GM18505 (cell line): ENCODE data around the gene CAPNS1.

Experiments used
- ATAC-seq: cut with Tn5 transposase; IDR thresholded peaks from one replicate; pipeline ENCODE4 v1.9.1; 2021; ENCODE audit not compliant: unreplicated experiment
- POLR2A ChIP-seq: IDR thresholded peaks from 4 replicates; pipeline ENCODE4 v1.6.1; 2011; ENCODE audit warnings: borderline replicate concordance; ENCODE audit not compliant: insufficient read depth, insufficient read length; ENCODE audit errors: extremely low read depth

The CAPNS1 gene

GRCh38 chr19:36106991-36107390 is 32.9 kb upstream of the CAPNS1 start:
- ATAC-seq, result no peak
- TF ChIP-seq POLR2A, result no peak

- no peak for ATAC-seq
- no peak for TF ChIP-seq POLR2A
Observed at GRCh38 chr19:36108684-36109083, 31.2 kb upstream of the CAPNS1 start.

GRCh38 chr19:36110487-36111199 is 29.2 kb upstream of the CAPNS1 start, which contains the start of gene OVOL3:
TSS of gene OVOL3 (plus strand) at chr19:36111143. CDS start at chr19:36111203, 60 bp downstream.
- TF ChIP-seq POLR2A, result no peak
- ATAC-seq, result no peak

GRCh38 chr19:36111200-36111539 is 28.7 kb upstream of the CAPNS1 start:
- TF ChIP-seq POLR2A, result no peak
- no peak for ATAC-seq

GRCh38 chr19:36112678-36113077 is 27.2 kb upstream of the CAPNS1 start:
- no peak for ATAC-seq
- TF ChIP-seq POLR2A, result no peak

- no peak for ATAC-seq
- no peak for TF ChIP-seq POLR2A
Observed at GRCh38 chr19:36113425-36113824, 26.4 kb upstream of the CAPNS1 start.

GRCh38 chr19:36113894-36114720 is 25.8 kb upstream of the CAPNS1 start:
- ATAC-seq, result peak; percentile 3
- no peak for TF ChIP-seq POLR2A

- ATAC-seq, result peak; percentile 83
- TF ChIP-seq POLR2A, result peak; percentile 63
Observed at GRCh38 chr19:36114721-36115452, 25.0 kb upstream of the CAPNS1 start, which contains the start of gene POLR2I. TSS of gene POLR2I (minus strand) at chr19:36114875. CDS start at chr19:36114856, 19 bp downstream.

- ATAC-seq, result peak; percentile 34
- peak; percentile 88 for TF ChIP-seq POLR2A
Observed at GRCh38 chr19:36115453-36116343, 24.2 kb upstream of the CAPNS1 start, which contains the start of gene TBCB. TSS of gene TBCB (plus strand) at chr19:36115468. CDS start at chr19:36115561, 93 bp downstream.

- no peak for ATAC-seq
- TF ChIP-seq POLR2A, result no peak
Observed at GRCh38 chr19:36116344-36116637, 23.6 kb upstream of the CAPNS1 start.

- TF ChIP-seq POLR2A, result no peak
- no peak for ATAC-seq
Observed at GRCh38 chr19:36120092-36120983, 19.5 kb upstream of the CAPNS1 start.

GRCh38 chr19:36120984-36121358 is 18.9 kb upstream of the CAPNS1 start:
- ATAC-seq, result no peak
- no peak for TF ChIP-seq POLR2A

GRCh38 chr19:36121486-36122124 is 18.3 kb upstream of the CAPNS1 start:
- no peak for TF ChIP-seq POLR2A
- no peak for ATAC-seq
